Activated CD8-positive, alpha-beta T cell treated with anti-CD3 and anti-CD28 coated beads for 36 hours (primary cell): ENCODE data around the gene MAGI2. TPM values are rescaled to one million over a fixed set of nuclear protein-coding genes. Genes with fewer than 3 reads are reported as not detected.

Source experiments
- ATAC-seq: fragments of 200-7000 bp; cut with Tn5 transposase; one replicate; pipeline ENCODE4 v1.10.0; 2021; ENCODE audit warnings: mild to moderate bottlenecking, moderate library complexity
- CTCF ChIA-PET: fragments of 350-600 bp; sonication (Branson Sonifier 250); formaldehyde crosslinking; loops from one replicate; lab custom pipeline; 2021; ENCODE audit warnings: antibody characterized with exemption; lab: Charles Lee
- POLR2A ChIA-PET: fragments of 350-600 bp; sonication (Branson Sonifier 250); formaldehyde crosslinking; loops from one replicate; lab custom pipeline; 2021; ENCODE audit warnings: antibody characterized with exemption; lab: Charles Lee
- DNase-seq: peaks from one replicate; pipeline ENCODE4 v3.0.0-alpha.2; 2020
- H3K27ac Mint-ChIP-seq: one replicate; pipeline ENCODE4 v1.8.0; 2021; ENCODE audit warnings: mild to moderate bottlenecking, mixed read lengths
- H3K27me3 Mint-ChIP-seq: one replicate; pipeline ENCODE4 v1.8.0; 2021; ENCODE audit warnings: mixed read lengths
- H3K36me3 Mint-ChIP-seq: one replicate; pipeline ENCODE4 v1.8.0; 2021; ENCODE audit warnings: low read depth, mixed read lengths
- H3K4me1 Mint-ChIP-seq: one replicate; pipeline ENCODE4 v1.8.0; 2021; ENCODE audit warnings: low read depth, mixed read lengths
- H3K4me3 Mint-ChIP-seq: one replicate; pipeline ENCODE4 v1.8.0; 2021; ENCODE audit warnings: mild to moderate bottlenecking, moderate library complexity, mixed read lengths
- H3K9me3 Mint-ChIP-seq: one replicate; pipeline ENCODE4 v1.8.0; 2021; ENCODE audit warnings: mixed read lengths
- CTCF ChIP-seq: fragments of 200-600 bp; IDR thresholded peaks from one replicate; pipeline ENCODE4 v1.8.0; 2022; ENCODE audit warnings: antibody characterized with exemption, mild to moderate bottlenecking
- intact Hi-C: fragments of 100-400 bp; cut with micrococcal nuclease; formaldehyde crosslinking; loops from one replicate; pipeline ENCODE4 v1.10.0; 2022
- total RNA-seq, 2 experiments: library from RNA; stranded (reverse); gene quantifications; one replicate each; pipeline ENCODE4 v1.2.3, GENCODE V29; 2021

Gene MAGI2
- total RNA-seq, 2 experiments from 2014 or later = 0.04 to 0.09 TPM

GRCh38 chr7:78751253-78751652 lies 702.2 kb downstream of the MAGI2 start:
- DNase-seq = no peak
- Mint-ChIP-seq H3K27me3 (no peaks in the 10 kb centered on the region), H3K27ac (no peak overlapping the region), H3K36me3 (no peaks in the 10 kb centered on the region), H3K9me3 (peaks cover 3% of the 10 kb centered on the region), H3K4me1 (no peaks in the 10 kb centered on the region), H3K4me3 (no peak overlapping the region)
- CTCF ChIA-PET = no interaction called here
- POLR2A ChIA-PET = no interaction called here
- ATAC-seq = no peak
- no peak for TF ChIP-seq CTCF
- intact Hi-C loops = no loop called here

- POLR2A ChIA-PET = no interaction called here
- Mint-ChIP-seq H3K36me3 (no peaks in the 10 kb centered on the region), H3K27me3 (no peaks in the 10 kb centered on the region), H3K9me3 (peaks cover 3% of the 10 kb centered on the region), H3K27ac (no peak overlapping the region), H3K4me1 (no peaks in the 10 kb centered on the region), H3K4me3 (no peak overlapping the region)
- no peak for TF ChIP-seq CTCF
- DNase-seq = no peak
- CTCF ChIA-PET = no interaction called here
- no peak for ATAC-seq
- intact Hi-C loops = no loop called here
Observed at GRCh38 chr7:78749052-78749746, 704.3 kb downstream of the MAGI2 start.

GRCh38 chr7:78747592-78747991 lies 705.9 kb downstream of the MAGI2 start:
- peaks cover 3% of the 10 kb centered on the region for H3K9me3 Mint-ChIP-seq
- intact Hi-C loops = no loop called here
- no peak overlapping the region for H3K4me3 Mint-ChIP-seq
- H3K36me3 Mint-ChIP-seq = no peaks in the 10 kb centered on the region
- no peak for TF ChIP-seq CTCF
- DNase-seq (no peak), ATAC-seq (no peak)
- ChIA-PET CTCF (no interaction called here), POLR2A (no interaction called here)
- no peaks in the 10 kb centered on the region for H3K27me3 Mint-ChIP-seq
- H3K4me1 Mint-ChIP-seq = no peaks in the 10 kb centered on the region
- H3K27ac Mint-ChIP-seq = no peak overlapping the region

DNA sequence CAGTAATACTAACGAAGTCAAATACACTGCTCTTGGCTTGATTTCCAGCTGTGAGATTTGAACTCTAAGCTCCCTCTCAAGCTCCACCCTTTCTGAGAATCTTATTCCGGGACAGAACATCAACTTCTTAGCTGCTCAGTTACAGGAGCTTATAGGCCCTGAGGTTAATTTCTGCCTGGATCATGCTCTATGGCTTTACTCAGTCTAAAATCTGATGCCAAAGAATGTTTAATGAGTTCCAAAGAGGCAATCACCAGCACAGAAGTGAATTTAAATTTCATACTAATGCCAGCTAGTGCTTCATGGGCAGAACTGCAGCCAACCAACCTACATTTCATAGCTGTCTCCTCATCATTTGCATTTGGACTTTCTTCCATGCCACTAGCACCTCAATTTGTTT lies 707.2 kb downstream of the MAGI2 start:
- ChIA-PET POLR2A (no interaction called here), CTCF (no interaction called here)
- intact Hi-C loops = no loop called here

DNA sequence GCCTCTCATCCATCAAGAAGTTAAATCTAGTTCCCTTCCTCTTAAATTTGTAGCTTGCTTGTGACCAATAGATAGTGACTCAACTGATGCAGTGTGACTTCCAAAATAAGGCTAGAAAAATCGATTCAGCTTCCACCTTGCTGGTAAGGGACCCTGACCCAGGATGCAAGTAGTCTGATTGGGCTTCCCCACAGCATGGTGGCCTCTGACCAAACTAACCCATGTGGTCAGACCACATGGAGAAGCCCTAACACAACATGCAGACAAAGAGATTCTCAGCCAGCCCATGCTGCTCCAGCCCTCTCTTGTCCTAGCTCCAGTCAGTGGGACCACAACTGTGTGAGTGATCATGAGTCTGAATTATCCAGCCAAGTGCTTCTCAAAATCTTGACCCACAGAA lies 710.8 kb downstream of the MAGI2 start:
- no peak overlapping the region for H3K27ac Mint-ChIP-seq
- ChIA-PET POLR2A (no interaction called here), CTCF (no interaction called here)
- no peak overlapping the region for H3K4me3 Mint-ChIP-seq
- ATAC-seq (no peak), DNase-seq (no peak)
- H3K36me3 Mint-ChIP-seq = no peaks in the 10 kb centered on the region
- no peaks in the 10 kb centered on the region for H3K27me3 Mint-ChIP-seq
- H3K9me3 Mint-ChIP-seq = no peaks in the 10 kb centered on the region
- H3K4me1 Mint-ChIP-seq = no peaks in the 10 kb centered on the region
- intact Hi-C loops = no loop called here
- TF ChIP-seq CTCF = no peak

More for the DNA sequence above, 707.2 kb downstream of the MAGI2 start:
- no peaks in the 10 kb centered on the region for H3K4me1 Mint-ChIP-seq
- no peak for TF ChIP-seq CTCF
- H3K4me3 Mint-ChIP-seq = no peak overlapping the region
- H3K36me3 Mint-ChIP-seq = no peaks in the 10 kb centered on the region
- ATAC-seq (no peak), DNase-seq (no peak)
- no peaks in the 10 kb centered on the region for H3K27me3 Mint-ChIP-seq
- H3K27ac Mint-ChIP-seq = no peak overlapping the region
- H3K9me3 Mint-ChIP-seq = peaks cover 3% of the 10 kb centered on the region
